A549 (cell line): ENCODE data around the gene GNG7. TPM values are rescaled to one million over a fixed set of nuclear protein-coding genes. Genes with fewer than 3 reads are reported as not detected.

ENCODE experiments used
- ATAC-seq, 2 experiments: fragments of 200-7000 bp in 1 of 2; fragments of >200 bp in 1 of 2; cut with Nextera tagmentation in 1 of 2; cut with Tn5 transposase in 1 of 2; 3 replicates each; pipeline versions ENCODE4 v1.8.0 to v1.9.1; 2018 to 2020; ENCODE audit warnings: mild to moderate bottlenecking in 1 of 2, moderate library complexity in 1 of 2
- CTCF ChIA-PET: fragments of 300-600 bp; sonication (Branson Sonifier 250); formaldehyde crosslinking; extraction: SDS; loops from one replicate; lab custom pipeline; 2021; ENCODE audit warnings: antibody characterized with exemption, inconsistent platforms; lab: Yijun Ruan, JAX
- POLR2A ChIA-PET: fragments of 350-600 bp; formaldehyde crosslinking; extraction: SDS; loops from one replicate; lab custom pipeline; 2021; ENCODE audit warnings: antibody characterized with exemption, inconsistent platforms; lab: Yijun Ruan, JAX
- DNase-seq, 2 experiments: peaks; one replicate each; pipeline versions ENCODE4 v3.0.0 to v3.0.0-alpha.2; 2011 to 2016; ENCODE audit warnings: low read depth in 1 of 2, low spot score in 1 of 2
- FAIRE-seq: peaks from 2 replicates; lab custom pipeline; 2011; peaks lifted over from hg19 to GRCh38; lab: Jason Lieb, UNC
- H3K27ac ChIP-seq, 2 experiments: fragments of >200 bp; sonication (Bioruptor Twin); formaldehyde crosslinking; 3 replicates each; pipeline ENCODE4 v1.5.1; 2016 to 2017
- H3K4me1 ChIP-seq: fragments of >200 bp; sonication (Bioruptor Twin); formaldehyde crosslinking; 3 replicates; pipeline ENCODE4 v1.6.1; 2016
- H3K4me2 ChIP-seq: fragments of >200 bp; sonication (Bioruptor Twin); formaldehyde crosslinking; 3 replicates; pipeline ENCODE4 v1.6.1; 2016
- H3K4me3 ChIP-seq: fragments of >200 bp; sonication (Bioruptor Twin); formaldehyde crosslinking; 3 replicates; pipeline ENCODE4 v1.5.1; 2016
- H3K9me3 ChIP-seq: fragments of >200 bp; sonication (Bioruptor Twin); formaldehyde crosslinking; 3 replicates; pipeline ENCODE4 v1.6.1; 2016
- CBX8 ChIP-seq: fragments of 200-600 bp; sonication (generic); IDR thresholded peaks from 2 replicates; pipeline ENCODE4 v1.6.1; 2016
- EHF ChIP-seq: fragments of 250-450 bp; sonication (Bioruptor Pico); IDR thresholded peaks from 2 replicates; pipeline ENCODE4 v1.5.0; 2020; ENCODE audit warnings: mild to moderate bottlenecking
- ESRRA ChIP-seq: fragments of 150-350 bp; IDR thresholded peaks from 2 replicates; pipeline ENCODE4 v1.6.1; 2014; ENCODE audit warnings: mild to moderate bottlenecking, low read length, borderline replicate concordance
- FOSB ChIP-seq: fragments of 250-450 bp; sonication (Bioruptor Pico); IDR thresholded peaks from 2 replicates; pipeline ENCODE4 v1.5.0; 2020; ENCODE audit warnings: mild to moderate bottlenecking, moderate library complexity
- HEYL ChIP-seq: fragments of 250-450 bp; sonication (Bioruptor Pico); IDR thresholded peaks from 2 replicates; pipeline ENCODE4 v1.8.0; 2021; ENCODE audit warnings: mild to moderate bottlenecking, moderate library complexity
- JUN ChIP-seq, 2 experiments: fragments of >200 bp; sonication (Bioruptor Twin); formaldehyde crosslinking; IDR thresholded peaks; 2 replicates in 1 of 2; 3 replicates in 1 of 2; pipeline ENCODE4 v1.6.1; 2016 to 2017
- JUNB ChIP-seq: fragments of >200 bp; sonication (Bioruptor Twin); formaldehyde crosslinking; IDR thresholded peaks from 2 replicates; pipeline ENCODE4 v1.6.1; 2016
- KDM1A ChIP-seq: fragments of 200-600 bp; sonication (generic); IDR thresholded peaks from 2 replicates; pipeline ENCODE4 v1.6.1; 2016; ENCODE audit warnings: low read depth, mild to moderate bottlenecking
- NR3C1 ChIP-seq: fragments of >200 bp; sonication (Bioruptor Twin); formaldehyde crosslinking; IDR thresholded peaks from 3 replicates; pipeline ENCODE4 v1.6.1; 2017
- POLR2AphosphoS2 ChIP-seq: conservative IDR thresholded peaks from 2 replicates; pipeline ENCODE4 v1.6.1; 2012; ENCODE audit warnings: low read length, improper control_type of control experiment, inconsistent platforms
- RAD21 ChIP-seq, 2 experiments: fragments of >200 bp in 1 of 2; sonication (Bioruptor Twin) in 1 of 2; formaldehyde crosslinking in 1 of 2; IDR thresholded peaks in 1 of 2; conservative IDR thresholded peaks in 1 of 2; 2 replicates in 1 of 2; 3 replicates in 1 of 2; pipeline ENCODE4 v1.6.1; 2012 to 2018; ENCODE audit warnings: inconsistent platforms in 1 of 2
- RCOR1 ChIP-seq: fragments of 150-350 bp; IDR thresholded peaks from 2 replicates; pipeline ENCODE4 v1.6.1; 2014; ENCODE audit warnings: antibody characterized with exemption, low read length, low read depth
- RFX5 ChIP-seq: fragments of 450-650 bp; IDR thresholded peaks from 2 replicates; pipeline ENCODE4 v1.7.1; 2014; ENCODE audit warnings: antibody characterized with exemption, mild to moderate bottlenecking, moderate library complexity
- RNF2 ChIP-seq: fragments of 200-600 bp; sonication (generic); IDR thresholded peaks from 2 replicates; pipeline ENCODE4 v1.6.1; 2016; ENCODE audit warnings: low read depth, mild to moderate bottlenecking, antibody characterized with exemption, moderate library complexity, borderline replicate concordance
- SMC3 ChIP-seq: fragments of >200 bp; sonication (Bioruptor Twin); formaldehyde crosslinking; IDR thresholded peaks from 3 replicates; pipeline ENCODE4 v1.6.1; 2018; ENCODE audit warnings: inconsistent platforms
- SREBF2 ChIP-seq: fragments of 450-650 bp; IDR thresholded peaks from 2 replicates; pipeline ENCODE4 v1.6.1; 2014; ENCODE audit warnings: mild to moderate bottlenecking, moderate library complexity
- TFCP2L1 ChIP-seq: fragments of 250-450 bp; sonication (Bioruptor Pico); IDR thresholded peaks from 2 replicates; pipeline ENCODE4 v1.5.0; 2021; ENCODE audit warnings: mild to moderate bottlenecking
- ZNF302 ChIP-seq: fragments of 250-450 bp; sonication (Bioruptor Pico); IDR thresholded peaks from 2 replicates; pipeline ENCODE4 v1.9.0; 2021; ENCODE audit warnings: inconsistent platforms, mild to moderate bottlenecking, moderate library complexity
- ZSCAN20 ChIP-seq: fragments of 250-450 bp; sonication (Bioruptor Pico); IDR thresholded peaks from 2 replicates; pipeline ENCODE4 v1.8.0; 2022; ENCODE audit warnings: mild to moderate bottlenecking, moderate library complexity
- WGBS: methylation state at CpG from one replicate; pipeline ENCODE4 v1.1.6; 2017; ENCODE audit errors: missing lambda C conversion rate; 5-methylcytosine and 5-hydroxymethylcytosine counted together
- polyA plus RNA-seq, 4 experiments: library from polyadenylated mRNA; depleted of rRNA in 3 of 4; stranded (reverse); fragments of >200 nt; fragmentation: RNase III in 1 of 4; extraction: RNeasy Plus Mini Kit Qiagen cat#74134 plus additional on column Dnase treatment in 1 of 4; gene quantifications; 2 replicates in 3 of 4; 3 replicates in 1 of 4; pipeline ENCODE4 v1.2.3, GENCODE V29; 2011 to 2017
- TF ChIP-seq, protein P1 (sequence below): fragments of 250-450 bp; sonication (Bioruptor Pico); IDR thresholded peaks from 2 replicates; pipeline ENCODE4 v1.5.0; 2021; ENCODE audit warnings: mild to moderate bottlenecking, moderate library complexity, borderline replicate concordance
- TF ChIP-seq, protein P2 (sequence below): fragments of 200-600 bp; sonication (generic); IDR thresholded peaks from 2 replicates; pipeline ENCODE4 v1.6.1; 2016; ENCODE audit warnings: antibody characterized with exemption, mild to moderate bottlenecking, moderate library complexity
- TF ChIP-seq, protein P3 (sequence below): fragments of >200 bp; sonication (Bioruptor Twin); formaldehyde crosslinking; IDR thresholded peaks from 3 replicates; pipeline ENCODE4 v1.6.1; 2016

GNG7 gene
- polyA plus RNA-seq, 2 of the 4 experiments (the other 2 are of a cell fraction) = 0.06 to 0.08 TPM

DNA sequence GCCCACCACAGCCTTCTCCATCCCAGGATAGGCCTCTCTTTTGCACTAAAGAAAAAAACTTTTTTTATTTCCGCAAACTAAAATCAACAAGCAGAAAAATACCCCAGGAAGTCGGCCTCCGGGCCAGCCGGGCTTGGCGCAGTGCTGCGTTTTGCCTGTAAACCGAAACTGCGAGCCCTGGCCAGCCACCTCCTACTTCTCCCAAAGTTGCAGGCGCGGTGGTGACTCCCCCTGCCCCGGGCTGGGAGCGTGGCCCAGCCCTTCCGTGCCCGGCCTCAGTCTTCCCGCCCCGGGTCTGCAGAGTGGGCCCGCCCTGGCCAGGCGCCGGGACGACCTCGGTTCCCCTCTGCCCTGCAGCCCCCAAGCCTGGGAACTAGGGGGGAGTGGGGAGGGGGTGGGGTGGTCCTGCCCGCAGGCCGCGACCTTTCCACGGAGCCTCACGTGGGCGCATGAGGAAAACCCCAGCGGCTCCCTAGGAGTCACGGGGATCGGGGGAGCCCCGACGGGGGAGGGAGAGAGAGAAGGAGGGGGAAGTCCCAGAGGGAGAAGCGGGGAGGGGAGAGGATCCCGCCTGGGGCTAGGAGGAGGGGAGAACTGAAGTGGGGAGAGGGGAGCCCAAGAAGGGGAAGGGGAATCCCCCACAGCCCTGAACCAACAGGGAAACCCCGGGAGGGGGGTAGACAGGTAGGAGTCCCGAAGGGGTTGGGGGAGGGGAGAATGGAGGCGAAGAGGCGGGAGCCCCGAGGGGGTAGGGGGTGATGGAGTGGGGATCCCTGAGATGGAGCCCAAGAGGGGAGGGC is 223.5 kb downstream of the GNG7 start (continued):
- no peak for TF ChIP-seq ZNF302

DNA sequence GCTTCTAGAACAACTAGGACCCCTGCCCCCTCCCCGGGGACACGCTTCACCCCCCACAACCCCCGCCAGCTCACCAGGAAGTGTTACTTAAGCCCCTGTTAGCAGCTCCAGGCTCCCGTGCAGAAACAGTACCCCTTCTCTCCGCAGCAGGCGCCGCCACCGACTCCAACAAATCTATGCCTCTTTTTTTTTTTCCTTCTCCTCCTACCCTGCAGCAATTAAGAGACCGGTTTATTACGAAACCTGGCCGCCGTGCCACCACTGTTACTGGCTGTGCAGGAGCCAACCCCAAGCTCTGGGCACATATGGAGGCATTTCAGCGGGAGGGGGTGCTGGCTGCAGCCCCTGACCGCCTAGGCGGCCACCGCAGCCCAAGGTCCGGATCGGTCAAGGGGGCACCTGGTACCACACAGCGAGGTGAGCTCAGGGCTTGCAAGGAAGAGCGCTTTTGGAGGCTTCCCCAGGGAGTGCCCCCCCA is 224.2 kb downstream of the GNG7 start:
- POLR2A ChIA-PET = interaction anchor here (0.6 to 5.2 kb wide), 15 partner anchors 16 to 203 kb away, joined by 3 to 211 read pairs (median 4); no protein-coding TSS in a partner anchor
- FAIRE-seq = no peak
- CTCF ChIA-PET = interaction anchor here (0.6 to 10.5 kb wide), 9 partner anchors 12 to 158 kb away, joined by 3 to 156 read pairs (median 4); no protein-coding TSS in a partner anchor
- H3K27ac ChIP-seq = peak overlapping the region; percentile 93 to 99
- no peaks in the 10 kb centered on the region for H3K9me3 ChIP-seq
- DNase-seq = peak in 1 of 2 experiments; percentile 74
- peak overlapping the region; percentile 95 for H3K4me3 ChIP-seq
- H3K4me2 ChIP-seq = peak overlapping the region; percentile 98
- TF ChIP-seq RCOR1 (no peak), RFX5 (no peak), HEYL (CRISPR knock-in tag) (no peak), JUN (IDR thresholded peaks at IDR 0.05) (peak; percentile 24 to 70; a peak in 3 of 5 replicates), SMC3 (peak; percentile 6; the same call in 1 of the 3 replicates), TFCP2L1 (no peak), CBX8 (no peak), KDM1A (no peak), RAD21 (conservative IDR thresholded peaks at IDR 0.05 in 1 of 2, IDR thresholded peaks at IDR 0.05 in 1 of 2) (peak in 1 of 2 experiments; percentile 1; a peak in 2 of 5 replicates)
- peaks cover 9% of the 10 kb centered on the region for H3K4me1 ChIP-seq
- peak; percentile 2 to 15; a peak in 4 of 6 replicates for ATAC-seq
- 0% methylated on average over 9 of the region's 20 CpGs for WGBS

DNA sequence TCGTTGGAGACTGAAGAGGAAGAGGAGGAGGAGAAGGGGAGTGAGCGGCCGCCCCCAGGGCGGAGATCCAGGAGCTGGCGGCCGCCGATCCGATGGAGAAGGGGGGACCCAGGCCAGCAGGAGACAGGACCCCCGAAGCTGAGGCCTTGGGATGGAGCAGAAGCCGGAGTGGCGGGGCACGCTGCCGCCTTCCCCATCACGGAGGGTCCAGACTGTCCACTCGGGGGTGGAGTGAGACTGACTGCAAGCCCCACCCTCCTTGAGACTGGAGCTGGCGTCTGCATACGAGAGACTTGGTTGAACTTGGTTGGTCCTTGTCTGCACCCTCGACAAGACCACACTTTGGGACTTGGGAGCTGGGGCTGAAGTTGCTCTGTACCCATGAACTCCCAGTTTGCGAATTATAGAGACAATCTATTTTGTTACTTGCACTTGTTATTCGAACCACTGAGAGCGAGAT is 224.7 kb downstream of the GNG7 start:
- ATAC-seq (peak in 1 of 2 experiments; percentile 7; a peak in 2 of 6 replicates), FAIRE-seq (no peak), DNase-seq (peak in 1 of 2 experiments; percentile 63)
- 5% methylated on average over 14 of the region's 21 CpGs for WGBS
- Histone ChIP-seq H3K4me3 (peak overlapping the region; percentile 95), H3K4me1 (peaks cover 9% of the 10 kb centered on the region), H3K27ac (peak overlapping the region; percentile 93 to 99), H3K9me3 (no peaks in the 10 kb centered on the region), H3K4me2 (peak overlapping the region; percentile 98)
- TF ChIP-seq, protein P1, sequence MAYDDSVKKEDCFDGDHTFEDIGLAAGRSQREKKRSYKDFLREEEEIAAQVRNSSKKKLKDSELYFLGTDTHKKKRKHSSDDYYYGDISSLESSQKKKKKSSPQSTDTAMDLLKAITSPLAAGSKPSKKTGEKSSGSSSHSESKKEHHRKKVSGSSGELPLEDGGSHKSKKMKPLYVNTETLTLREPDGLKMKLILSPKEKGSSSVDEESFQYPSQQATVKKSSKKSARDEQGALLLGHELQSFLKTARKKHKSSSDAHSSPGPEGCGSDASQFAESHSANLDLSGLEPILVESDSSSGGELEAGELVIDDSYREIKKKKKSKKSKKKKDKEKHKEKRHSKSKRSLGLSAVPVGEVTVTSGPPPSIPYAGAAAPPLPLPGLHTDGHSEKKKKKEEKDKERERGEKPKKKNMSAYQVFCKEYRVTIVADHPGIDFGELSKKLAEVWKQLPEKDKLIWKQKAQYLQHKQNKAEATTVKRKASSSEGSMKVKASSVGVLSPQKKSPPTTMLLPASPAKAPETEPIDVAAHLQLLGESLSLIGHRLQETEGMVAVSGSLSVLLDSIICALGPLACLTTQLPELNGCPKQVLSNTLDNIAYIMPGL (CRISPR knock-in tag) = no peak
- TF ChIP-seq ZSCAN20 (CRISPR knock-in tag) (no peak), NR3C1 (no peak), JUNB (no peak), SREBF2 (no peak), JUN (IDR thresholded peaks at IDR 0.05) (no peak), RNF2 (no peak), ESRRA (no peak), RAD21 (conservative IDR thresholded peaks at IDR 0.05 in 1 of 2, IDR thresholded peaks at IDR 0.05 in 1 of 2) (no peak), POLR2AphosphoS2 (no peak), EHF (CRISPR knock-in tag) (no peak), FOSB (CRISPR knock-in tag) (no peak)
- TF ChIP-seq, protein P2, sequence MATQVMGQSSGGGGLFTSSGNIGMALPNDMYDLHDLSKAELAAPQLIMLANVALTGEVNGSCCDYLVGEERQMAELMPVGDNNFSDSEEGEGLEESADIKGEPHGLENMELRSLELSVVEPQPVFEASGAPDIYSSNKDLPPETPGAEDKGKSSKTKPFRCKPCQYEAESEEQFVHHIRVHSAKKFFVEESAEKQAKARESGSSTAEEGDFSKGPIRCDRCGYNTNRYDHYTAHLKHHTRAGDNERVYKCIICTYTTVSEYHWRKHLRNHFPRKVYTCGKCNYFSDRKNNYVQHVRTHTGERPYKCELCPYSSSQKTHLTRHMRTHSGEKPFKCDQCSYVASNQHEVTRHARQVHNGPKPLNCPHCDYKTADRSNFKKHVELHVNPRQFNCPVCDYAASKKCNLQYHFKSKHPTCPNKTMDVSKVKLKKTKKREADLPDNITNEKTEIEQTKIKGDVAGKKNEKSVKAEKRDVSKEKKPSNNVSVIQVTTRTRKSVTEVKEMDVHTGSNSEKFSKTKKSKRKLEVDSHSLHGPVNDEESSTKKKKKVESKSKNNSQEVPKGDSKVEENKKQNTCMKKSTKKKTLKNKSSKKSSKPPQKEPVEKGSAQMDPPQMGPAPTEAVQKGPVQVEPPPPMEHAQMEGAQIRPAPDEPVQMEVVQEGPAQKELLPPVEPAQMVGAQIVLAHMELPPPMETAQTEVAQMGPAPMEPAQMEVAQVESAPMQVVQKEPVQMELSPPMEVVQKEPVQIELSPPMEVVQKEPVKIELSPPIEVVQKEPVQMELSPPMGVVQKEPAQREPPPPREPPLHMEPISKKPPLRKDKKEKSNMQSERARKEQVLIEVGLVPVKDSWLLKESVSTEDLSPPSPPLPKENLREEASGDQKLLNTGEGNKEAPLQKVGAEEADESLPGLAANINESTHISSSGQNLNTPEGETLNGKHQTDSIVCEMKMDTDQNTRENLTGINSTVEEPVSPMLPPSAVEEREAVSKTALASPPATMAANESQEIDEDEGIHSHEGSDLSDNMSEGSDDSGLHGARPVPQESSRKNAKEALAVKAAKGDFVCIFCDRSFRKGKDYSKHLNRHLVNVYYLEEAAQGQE = no peak
- TF ChIP-seq, protein P3, sequence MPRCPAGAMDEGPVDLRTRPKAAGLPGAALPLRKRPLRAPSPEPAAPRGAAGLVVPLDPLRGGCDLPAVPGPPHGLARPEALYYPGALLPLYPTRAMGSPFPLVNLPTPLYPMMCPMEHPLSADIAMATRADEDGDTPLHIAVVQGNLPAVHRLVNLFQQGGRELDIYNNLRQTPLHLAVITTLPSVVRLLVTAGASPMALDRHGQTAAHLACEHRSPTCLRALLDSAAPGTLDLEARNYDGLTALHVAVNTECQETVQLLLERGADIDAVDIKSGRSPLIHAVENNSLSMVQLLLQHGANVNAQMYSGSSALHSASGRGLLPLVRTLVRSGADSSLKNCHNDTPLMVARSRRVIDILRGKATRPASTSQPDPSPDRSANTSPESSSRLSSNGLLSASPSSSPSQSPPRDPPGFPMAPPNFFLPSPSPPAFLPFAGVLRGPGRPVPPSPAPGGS = no peak
- POLR2A ChIA-PET = interaction anchor here (0.6 to 5.2 kb wide), 16 partner anchors 17 to 135 kb away, joined by 3 to 211 read pairs (median 4); no protein-coding TSS in a partner anchor
- CTCF ChIA-PET = interaction anchor here (0.6 to 10.5 kb wide), 11 partner anchors 12 to 159 kb away, joined by 3 to 156 read pairs (median 4); no protein-coding TSS in a partner anchor
